Lower lobe of right lung (tissue), 2 donors: ENCODE data around the gene TANK. TPM values are rescaled to one million over a fixed set of nuclear protein-coding genes. Genes with fewer than 3 reads are reported as not detected.

ENCODE experiments used
- ATAC-seq, 2 donors: fragments of 200-7000 bp; cut with Tn5 transposase; one replicate each; pipeline ENCODE4 v1.9.1; 2020 to 2022; ENCODE audit warnings: mild to moderate bottlenecking in 2 of 2, moderate library complexity in 2 of 2
- DNase-seq: peaks from one replicate; pipeline ENCODE4 v3.0.0-alpha.2; 2020
- H3K27ac ChIP-seq: fragments of 200-600 bp; one replicate; pipeline ENCODE4 v1.8.0; 2022
- H3K27me3 ChIP-seq: fragments of 200-600 bp; one replicate; pipeline ENCODE4 v1.8.0; 2022; ENCODE audit warnings: low read depth
- H3K36me3 ChIP-seq: fragments of 200-600 bp; one replicate; pipeline ENCODE4 v1.8.0; 2022; ENCODE audit warnings: mild to moderate bottlenecking
- H3K4me1 ChIP-seq: fragments of 200-600 bp; one replicate; pipeline ENCODE4 v1.8.0; 2022
- H3K4me3 ChIP-seq: fragments of 200-600 bp; one replicate; pipeline ENCODE4 v1.8.0; 2022; ENCODE audit warnings: mild to moderate bottlenecking
- H3K9me3 ChIP-seq: fragments of 200-600 bp; one replicate; pipeline ENCODE4 v1.8.0; 2022
- CTCF ChIP-seq: fragments of 200-600 bp; IDR thresholded peaks from one replicate; pipeline ENCODE4 v1.8.0; 2022; ENCODE audit warnings: antibody characterized with exemption, mild to moderate bottlenecking
- intact Hi-C: fragments of 100-400 bp; cut with DNase I; formaldehyde crosslinking; loops from one replicate; pipeline ENCODE4 v1.11.0; 2022
- total RNA-seq: library from RNA; stranded (reverse); fragmentation: NEBNext Ultra II Directional; extraction: Animal tissue kit (Norgen Biotek cat#: 25700); gene quantifications from one replicate; pipeline ENCODE4 v1.2.1, GENCODE V29; 2021
- donor health status: DM: no; HTN: yes; CAD: no; lungs with severe emphysema.

The TANK gene
- total RNA-seq, 1 donor from 2014 or later = 77.5 TPM

DNA sequence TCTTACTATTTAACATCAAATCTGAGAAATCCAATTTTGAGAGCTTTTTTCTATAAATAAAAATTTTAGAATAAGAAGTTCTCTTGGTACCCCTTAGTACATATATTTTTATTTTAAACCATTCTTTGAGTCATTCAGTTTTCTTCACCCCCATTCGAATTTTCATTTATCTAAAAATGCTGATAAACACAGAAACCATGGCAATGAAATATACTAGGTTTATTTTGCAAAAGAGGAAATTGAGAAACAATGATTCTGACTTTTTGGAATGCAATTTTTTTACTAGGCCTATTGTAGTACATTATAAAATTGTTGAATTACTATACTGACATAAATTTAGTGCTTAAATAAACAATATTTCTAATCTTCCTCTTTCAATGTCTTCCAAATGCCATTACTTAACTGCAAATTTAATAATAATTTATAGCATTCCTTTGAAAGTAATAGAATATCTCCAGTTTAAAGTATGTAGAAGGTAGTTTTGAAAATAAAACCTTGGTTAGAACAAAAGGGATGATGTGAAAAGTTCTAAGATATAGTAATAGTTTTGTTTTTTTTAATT lies 46.3 kb downstream of the TANK start:
- Histone ChIP-seq H3K9me3 (no peaks in the 10 kb centered on the region), H3K27ac (no peak overlapping the region), H3K4me1 (peaks cover 4% of the 10 kb centered on the region), H3K36me3 (peaks cover 33% of the 10 kb centered on the region), H3K4me3 (no peak overlapping the region), H3K27me3 (no peaks in the 10 kb centered on the region)
- ATAC-seq = no peak
- TF ChIP-seq CTCF = no peak
- intact Hi-C loops = no loop called here
- DNase-seq = no peak

DNA sequence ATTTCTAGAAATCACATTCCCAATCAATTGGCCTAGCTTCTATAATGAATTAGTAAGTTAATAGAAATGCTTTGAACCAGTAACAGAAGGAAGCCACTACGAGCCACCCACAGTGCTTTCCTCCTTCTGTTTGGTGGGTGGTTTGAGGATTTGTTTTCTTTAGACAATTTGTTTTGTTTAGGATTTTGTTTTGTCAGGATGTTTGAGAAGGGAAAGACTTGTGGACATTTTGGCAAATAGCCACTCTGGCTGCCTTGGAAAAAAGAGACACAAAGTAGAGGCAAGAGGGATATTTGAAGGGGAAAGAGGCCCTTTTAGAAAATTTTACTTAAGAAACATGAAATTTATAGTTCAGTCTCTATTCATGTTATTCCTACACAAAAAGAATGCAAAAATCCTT lies 47.7 kb downstream of the TANK start:
- Histone ChIP-seq H3K27ac (no peak overlapping the region), H3K27me3 (no peaks in the 10 kb centered on the region), H3K9me3 (no peaks in the 10 kb centered on the region), H3K4me3 (no peak overlapping the region), H3K36me3 (peaks cover 46% of the 10 kb centered on the region), H3K4me1 (peaks cover 4% of the 10 kb centered on the region)
- intact Hi-C loops = no loop called here
- no peak for ATAC-seq
- no peak for DNase-seq
- no peak for TF ChIP-seq CTCF

DNA sequence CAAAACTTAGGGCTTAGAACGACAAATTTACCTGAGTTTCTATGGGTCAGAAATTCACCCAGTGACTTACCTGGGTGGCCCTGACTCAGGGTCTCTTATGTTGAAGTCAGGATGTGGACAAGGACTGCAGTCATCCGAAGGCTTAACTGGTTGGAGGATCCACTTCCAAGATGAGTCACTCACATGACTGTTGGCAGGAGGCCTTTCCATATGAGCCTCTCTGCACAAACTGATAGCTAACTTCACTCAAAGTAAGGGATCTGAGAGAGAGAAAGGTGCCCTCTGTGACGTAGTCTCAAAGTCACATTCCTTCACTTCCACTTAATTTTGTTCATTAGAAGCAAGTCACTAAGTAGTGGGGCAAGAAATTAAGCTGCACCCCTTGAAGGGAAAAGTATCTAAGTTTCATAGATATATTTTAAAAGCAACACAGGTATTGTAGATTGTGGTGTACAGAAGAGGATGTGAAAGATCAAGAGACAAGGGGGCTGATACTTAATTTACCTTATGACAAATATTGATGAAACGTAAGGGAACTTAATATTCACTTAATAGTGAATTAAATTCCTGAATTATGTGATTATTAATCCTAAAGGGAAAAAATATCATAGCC lies 48.4 kb downstream of the TANK start:
- ATAC-seq = no peak
- intact Hi-C loops = no loop called here
- H3K27ac ChIP-seq = no peak overlapping the region

DNA sequence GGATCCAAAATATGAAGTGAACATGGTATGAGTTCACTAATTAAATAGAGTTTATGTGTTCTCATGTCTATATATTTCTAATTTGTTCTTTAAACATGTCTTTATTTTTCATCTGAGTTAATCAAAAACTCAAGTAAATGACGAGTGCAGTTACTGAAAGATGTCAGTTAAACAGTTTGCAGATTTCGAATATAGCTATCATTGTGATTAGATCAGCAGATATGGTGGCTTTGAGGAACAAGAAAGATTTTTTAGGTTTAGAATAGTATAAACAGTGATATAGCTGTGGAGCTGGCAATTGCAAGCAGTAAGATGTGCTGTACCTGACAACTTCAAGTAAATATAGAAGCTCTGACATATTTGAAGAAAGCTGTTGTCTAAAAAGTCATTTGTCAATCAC lies 49.7 kb downstream of the TANK start:
- peaks cover 4% of the 10 kb centered on the region for H3K4me1 ChIP-seq
- peaks cover 35% of the 10 kb centered on the region for H3K36me3 ChIP-seq
- TF ChIP-seq CTCF = no peak
- no peak overlapping the region for H3K4me3 ChIP-seq
- H3K27me3 ChIP-seq = no peaks in the 10 kb centered on the region
- intact Hi-C loops = no loop called here
- DNase-seq (no peak), ATAC-seq (no peak)
- H3K27ac ChIP-seq = no peak overlapping the region
- H3K9me3 ChIP-seq = no peaks in the 10 kb centered on the region

More for the DNA sequence above, 48.4 kb downstream of the TANK start:
- no peak for TF ChIP-seq CTCF
- DNase-seq = no peak
- Histone ChIP-seq H3K27me3 (no peaks in the 10 kb centered on the region), H3K36me3 (peaks cover 43% of the 10 kb centered on the region), H3K9me3 (no peaks in the 10 kb centered on the region), H3K4me3 (no peak overlapping the region), H3K4me1 (peaks cover 4% of the 10 kb centered on the region)

DNA sequence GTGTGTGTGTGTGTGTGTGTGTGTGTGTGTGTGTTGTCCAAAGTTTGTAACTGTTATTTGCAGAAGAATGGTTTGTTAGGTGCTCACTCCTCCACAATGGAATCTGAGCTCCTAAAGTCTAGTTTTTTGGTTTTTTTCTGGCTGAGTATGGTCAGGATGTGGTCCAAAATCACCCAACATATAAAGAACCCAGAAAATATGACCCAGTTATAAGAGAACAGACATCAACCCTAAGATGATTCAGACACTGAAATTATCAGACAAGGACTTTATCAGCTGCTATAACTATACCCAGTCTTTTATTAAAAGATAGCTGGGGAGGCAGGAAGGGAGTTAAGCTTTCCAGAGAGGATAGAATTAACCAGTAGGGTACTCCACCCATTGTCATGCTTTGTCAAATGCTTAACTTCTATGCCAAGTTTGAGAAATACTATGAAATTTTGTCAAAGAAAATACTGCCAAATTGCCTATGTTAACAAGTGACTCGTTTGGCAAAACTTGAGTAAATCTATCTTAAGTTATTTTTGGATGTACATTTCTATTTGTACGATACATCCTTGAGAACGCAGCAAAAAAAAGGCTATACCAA lies 57.5 kb downstream of the TANK start:
- H3K36me3 ChIP-seq = peaks cover 15% of the 10 kb centered on the region
- intact Hi-C loops = no loop called here
- ATAC-seq = no peak
- TF ChIP-seq CTCF = no peak
- H3K9me3 ChIP-seq = no peaks in the 10 kb centered on the region
- H3K4me1 ChIP-seq = no peaks in the 10 kb centered on the region
- no peak overlapping the region for H3K4me3 ChIP-seq
- no peak overlapping the region for H3K27ac ChIP-seq
- no peaks in the 10 kb centered on the region for H3K27me3 ChIP-seq
- no peak for DNase-seq
